Muscle of back (tissue), 11 donors: ENCODE results near the gene TEX22. TPM values are rescaled to one million over a fixed set of nuclear protein-coding genes. Genes with fewer than 3 reads are reported as not detected.

Experiments
- DNase-seq, 3 donors: peaks; one replicate each; pipeline versions ENCODE4 v3.0.0 to v3.0.0-alpha.2; 2013
- polyA plus RNA-seq, 10 donors: library from polyadenylated mRNA; unstranded; fragments of 120-200 nt; gene quantifications; one replicate each; pipeline ENCODE4 v1.2.1, GENCODE V29; 2013; ENCODE audit not compliant: insufficient read length in 10 of 10

The TEX22 gene
- polyA plus RNA-seq, 10 donors: 0.24 to 3.2 (median 1.1) TPM

GRCh38 chr14:105399466-105399775 lies 1.1 kb downstream of the TEX22 start:
- DNase-seq: no peak

- DNase-seq: no peak
Observed at GRCh38 chr14:105400016-105400415, 1.7 kb downstream of the TEX22 start.

- no peak for DNase-seq
Observed at GRCh38 chr14:105401699-105402098, 3.4 kb downstream of the TEX22 start.

GRCh38 chr14:105408592-105408991 lies 10.3 kb downstream of the TEX22 start:
- no peak for DNase-seq

GRCh38 chr14:105409364-105409763 lies 11.0 kb downstream of the TEX22 start:
- no peak for DNase-seq

- no peak for DNase-seq
Observed at GRCh38 chr14:105410642-105411016, 12.3 kb downstream of the TEX22 start.

- peak in 1 of 3 donors; percentile 58 for DNase-seq
Observed at GRCh38 chr14:105411017-105411941, 12.9 kb downstream of the TEX22 start.

GRCh38 chr14:105411985-105412770 lies 13.8 kb downstream of the TEX22 start:
- no peak for DNase-seq

GRCh38 chr14:105412771-105413543 lies 14.6 kb downstream of the TEX22 start:
- DNase-seq: no peak

GRCh38 chr14:105413544-105413886 lies 15.2 kb downstream of the TEX22 start:
- no peak for DNase-seq

GRCh38 chr14:105414456-105415371 lies 16.4 kb downstream of the TEX22 start:
- peak; percentile 59 to 92 (median 77) for DNase-seq

- no peak for DNase-seq
Observed at GRCh38 chr14:105415481-105416428, 17.4 kb downstream of the TEX22 start.

GRCh38 chr14:105416671-105417070 lies 18.3 kb downstream of the TEX22 start:
- DNase-seq: no peak

- DNase-seq: no peak
Observed at GRCh38 chr14:105417690-105418121, 19.4 kb downstream of the TEX22 start.

- DNase-seq: peak in 1 of 3 donors; percentile 24
Observed at GRCh38 chr14:105418269-105419194, 20.2 kb downstream of the TEX22 start.

- peak in 1 of 3 donors; percentile 65 for DNase-seq
Observed at GRCh38 chr14:105419195-105420091, 21.1 kb downstream of the TEX22 start, which contains the start of gene MTA1. MTA1 (plus strand) TSS chr14:105419827; CDS start chr14:105420036, 209 bp downstream.
